Astrocyte of the cerebellum (primary cell): Measurements from ENCODE around the gene SELL.
"Not testable (repeated sequence)": the region's sequence is repeated elsewhere in the genome, so short reads cannot be mapped to it uniquely, and the experiment has no call there.

Experiments
- DNase-seq: peaks from one replicate; pipeline ENCODE4 v3.0.0-alpha.2; 2011; ENCODE audit warnings: low read depth
- H3K4me3 ChIP-seq: 2 replicates; pipeline ENCODE4 v1.5.1; 2011; ENCODE audit warnings: mild to moderate bottlenecking, low read depth, low read length, moderate library complexity
- in situ Hi-C: cut with HindIII; loops from 2 replicates; pipeline ENCODE4 v1.10.0; 2017; ENCODE audit warnings: low sequenced_read_pairs
- TF ChIP-seq, protein P1 (sequence below): IDR thresholded peaks from 2 replicates; pipeline ENCODE4 v1.5.1; 2012; ENCODE audit warnings: low read length, low read depth, moderate library complexity, mild to moderate bottlenecking; ENCODE audit errors: missing control alignments

Gene SELL

GRCh38 chr1:169670836-169671235 is 40.6 kb downstream of the SELL start:
- in situ Hi-C loops: no loop called here
- no peak overlapping the region for H3K4me3 ChIP-seq
- DNase-seq: no peak
- TF ChIP-seq, protein P1, sequence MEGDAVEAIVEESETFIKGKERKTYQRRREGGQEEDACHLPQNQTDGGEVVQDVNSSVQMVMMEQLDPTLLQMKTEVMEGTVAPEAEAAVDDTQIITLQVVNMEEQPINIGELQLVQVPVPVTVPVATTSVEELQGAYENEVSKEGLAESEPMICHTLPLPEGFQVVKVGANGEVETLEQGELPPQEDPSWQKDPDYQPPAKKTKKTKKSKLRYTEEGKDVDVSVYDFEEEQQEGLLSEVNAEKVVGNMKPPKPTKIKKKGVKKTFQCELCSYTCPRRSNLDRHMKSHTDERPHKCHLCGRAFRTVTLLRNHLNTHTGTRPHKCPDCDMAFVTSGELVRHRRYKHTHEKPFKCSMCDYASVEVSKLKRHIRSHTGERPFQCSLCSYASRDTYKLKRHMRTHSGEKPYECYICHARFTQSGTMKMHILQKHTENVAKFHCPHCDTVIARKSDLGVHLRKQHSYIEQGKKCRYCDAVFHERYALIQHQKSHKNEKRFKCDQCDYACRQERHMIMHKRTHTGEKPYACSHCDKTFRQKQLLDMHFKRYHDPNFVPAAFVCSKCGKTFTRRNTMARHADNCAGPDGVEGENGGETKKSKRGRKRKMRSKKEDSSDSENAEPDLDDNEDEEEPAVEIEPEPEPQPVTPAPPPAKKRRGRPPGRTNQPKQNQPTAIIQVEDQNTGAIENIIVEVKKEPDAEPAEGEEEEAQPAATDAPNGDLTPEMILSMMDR: no peak

- in situ Hi-C loops, DNase-seq, H3K4me3 ChIP-seq: not testable (repeated sequence)
Observed at GRCh38 chr1:169670244-169670643, 41.2 kb downstream of the SELL start.

DNA sequence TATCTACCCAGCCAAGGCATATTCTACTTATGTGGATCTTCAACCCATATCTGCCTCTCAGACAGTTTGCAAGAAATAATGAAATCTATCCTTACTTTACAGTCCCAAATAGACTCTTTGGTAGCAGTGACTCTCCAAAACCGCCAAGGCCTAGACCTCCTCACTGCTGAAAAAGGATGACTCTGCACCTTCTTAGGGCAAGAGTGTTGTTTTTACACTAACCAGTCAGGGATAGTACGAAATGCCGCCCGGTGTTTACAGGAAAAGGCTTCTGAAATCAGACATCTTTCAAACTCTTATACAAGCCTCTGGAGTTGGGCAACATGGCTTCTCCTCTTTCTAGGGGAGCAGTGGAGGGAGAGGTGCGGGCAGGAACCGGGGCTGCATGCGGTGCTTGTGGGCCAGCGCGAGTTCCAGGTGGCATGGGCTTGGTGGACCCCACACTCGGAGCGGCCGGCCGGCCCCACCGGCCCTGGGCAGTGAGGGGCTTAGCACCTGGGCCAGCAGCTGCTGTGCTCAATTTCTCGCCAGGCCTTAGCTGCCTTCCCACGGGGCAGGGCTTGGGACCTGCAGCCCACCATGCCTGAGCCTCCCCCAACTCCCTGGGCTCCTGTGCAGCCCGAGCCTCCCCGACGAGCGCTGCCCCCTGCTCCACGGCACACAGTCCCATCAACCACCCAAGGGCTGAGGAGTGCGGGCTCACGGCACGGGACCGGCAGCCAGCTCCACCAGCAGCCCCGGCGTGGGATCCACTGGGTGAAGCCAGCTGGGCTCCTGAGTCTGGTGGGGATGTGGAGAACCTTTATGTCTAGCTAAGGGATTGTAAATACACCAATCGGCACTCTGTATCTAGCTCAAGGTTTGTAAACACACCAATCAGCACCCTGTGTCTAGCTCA is 43.5 kb downstream of the SELL start:
- DNase-seq, in situ Hi-C loops, H3K4me3 ChIP-seq: not testable (repeated sequence)

- DNase-seq, H3K4me3 ChIP-seq, in situ Hi-C loops: not testable (repeated sequence)
Observed at GRCh38 chr1:169667227-169667639, 44.2 kb downstream of the SELL start.

DNA sequence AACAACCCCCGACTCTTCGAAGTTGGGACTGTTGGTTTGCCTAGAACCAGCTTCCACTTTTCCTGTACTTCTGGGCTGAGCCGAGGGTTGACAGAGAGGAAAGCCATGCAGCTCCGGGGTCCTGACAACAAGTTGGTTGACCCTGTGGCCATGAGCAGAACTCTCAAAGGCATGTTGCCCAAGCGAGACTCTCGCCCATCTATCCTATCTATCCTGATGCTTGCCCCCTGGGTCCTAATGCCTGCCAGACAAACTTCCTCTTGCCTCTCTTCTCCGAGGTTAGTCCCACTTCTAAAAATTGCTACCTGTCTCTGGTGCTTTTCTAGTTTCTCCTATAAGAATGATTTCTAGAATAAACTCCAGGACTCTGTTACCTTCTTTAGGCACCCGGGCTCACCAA is 48.7 kb downstream of the SELL start:
- DNase-seq, H3K4me3 ChIP-seq, in situ Hi-C loops: not testable (repeated sequence)

DNA sequence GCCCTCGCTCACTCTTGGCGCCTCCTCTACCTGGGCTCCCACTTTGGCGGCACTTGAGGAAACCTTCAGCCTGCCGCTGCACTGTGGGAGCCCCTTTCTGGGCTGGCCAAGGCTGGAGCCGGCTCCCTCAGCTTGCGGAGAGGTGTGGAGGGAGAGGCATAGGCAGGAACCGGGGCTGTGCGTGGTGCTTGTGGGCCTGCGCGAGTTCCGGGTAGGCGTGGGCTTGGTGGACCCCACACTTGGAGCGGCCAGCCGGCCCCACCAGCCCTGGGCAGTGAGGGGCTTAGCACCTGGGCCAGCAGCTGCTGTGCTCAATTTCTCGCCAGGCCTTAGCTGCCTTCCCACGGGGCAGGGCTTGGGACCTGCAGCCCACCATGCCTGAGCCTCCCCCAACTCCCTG is 50.4 kb downstream of the SELL start:
- H3K4me3 ChIP-seq, in situ Hi-C loops, DNase-seq: not testable (repeated sequence)

DNA sequence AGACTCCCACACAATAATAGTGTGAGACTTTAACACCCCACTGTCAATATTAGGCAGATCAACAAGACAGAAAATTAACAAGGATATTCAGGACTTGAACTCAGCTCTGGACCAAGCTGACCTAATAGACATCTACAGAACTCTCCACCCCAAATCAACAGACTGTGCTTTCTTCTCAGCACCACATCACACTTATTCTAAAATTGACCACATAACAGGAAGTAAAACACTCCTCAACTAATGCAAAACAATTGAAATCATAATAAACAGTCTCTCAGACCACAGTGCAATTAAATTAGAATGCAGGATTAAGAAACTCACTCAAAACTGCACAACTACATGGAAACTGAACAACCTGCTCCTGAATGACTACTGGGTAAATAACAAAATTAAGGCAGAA is 52.6 kb downstream of the SELL start:
- DNase-seq, H3K4me3 ChIP-seq, in situ Hi-C loops: not testable (repeated sequence)

GRCh38 chr1:169653873-169654272 is 57.5 kb downstream of the SELL start:
- TF ChIP-seq, protein P1: no peak
- DNase-seq: no peak
- no peak overlapping the region for H3K4me3 ChIP-seq
- in situ Hi-C loops: no loop called here

- no peak overlapping the region for H3K4me3 ChIP-seq
- TF ChIP-seq, protein P1: no peak
- no peak for DNase-seq
- in situ Hi-C loops: no loop called here
Observed at GRCh38 chr1:169651035-169651434, 60.4 kb downstream of the SELL start.

DNA sequence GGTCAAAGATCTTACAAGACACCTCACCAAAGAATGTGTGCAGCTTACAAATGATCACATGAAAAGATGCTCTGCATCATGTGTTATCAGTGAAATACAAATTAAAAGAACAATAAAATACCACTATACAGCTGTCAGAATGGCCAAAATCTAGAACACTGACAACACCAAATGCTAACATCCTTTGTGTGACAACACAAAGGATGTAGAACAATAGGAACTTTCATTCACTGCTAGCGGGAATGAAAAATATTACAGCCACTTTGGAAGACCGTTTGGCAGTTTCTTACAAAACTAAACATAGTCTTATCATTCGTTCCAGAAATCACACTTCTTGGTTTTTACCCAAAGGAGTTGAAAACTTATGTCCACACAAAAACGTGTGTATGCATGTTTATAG is 60.9 kb downstream of the SELL start:
- no peak overlapping the region for H3K4me3 ChIP-seq
- no peak for DNase-seq
- TF ChIP-seq, protein P1: no peak
- in situ Hi-C loops: no loop called here
